GM18868 (cell line): ENCODE measurements around the gene BHLHE40.

ENCODE experiments used
- ATAC-seq: cut with Tn5 transposase; IDR thresholded peaks from one replicate; pipeline ENCODE4 v1.9.1; 2021; ENCODE audit warnings: mild to moderate bottlenecking, moderate library complexity; ENCODE audit not compliant: unreplicated experiment

Gene BHLHE40

GRCh38 chr3:4979428-4980228, at the start of gene BHLHE40:
Gene BHLHE40, plus strand, starts transcription at chr3:4979437. Its CDS starts 282 bp downstream, at chr3:4979719.
- ATAC-seq = no peak

- ATAC-seq = no peak
Measured at GRCh38 chr3:4930501-4930900, 48.7 kb upstream of the BHLHE40 start.

GRCh38 chr3:4934050-4934449, 45.2 kb upstream of the BHLHE40 start:
- no peak for ATAC-seq

- peak; percentile 45 for ATAC-seq
Measured at GRCh38 chr3:4935347-4935746, 43.9 kb upstream of the BHLHE40 start.

GRCh38 chr3:4936982-4937614, 42.1 kb upstream of the BHLHE40 start:
- peak; percentile 72 for ATAC-seq

- ATAC-seq = no peak
Measured at GRCh38 chr3:4938281-4938982, 40.8 kb upstream of the BHLHE40 start.

- ATAC-seq = no peak
Measured at GRCh38 chr3:4939276-4939675, 40.0 kb upstream of the BHLHE40 start.

- ATAC-seq = no peak
Measured at GRCh38 chr3:4940985-4941384, 38.3 kb upstream of the BHLHE40 start.

GRCh38 chr3:4943549-4943948, 35.7 kb upstream of the BHLHE40 start:
- no peak for ATAC-seq

GRCh38 chr3:4945324-4945723, 33.9 kb upstream of the BHLHE40 start:
- ATAC-seq = no peak

GRCh38 chr3:4947028-4947427, 32.2 kb upstream of the BHLHE40 start:
- ATAC-seq = no peak

- no peak for ATAC-seq
Measured at GRCh38 chr3:4948395-4948794, 30.8 kb upstream of the BHLHE40 start.

- no peak for ATAC-seq
Measured at GRCh38 chr3:4949004-4949403, 30.2 kb upstream of the BHLHE40 start.

- ATAC-seq = no peak
Measured at GRCh38 chr3:4949659-4950058, 29.6 kb upstream of the BHLHE40 start.

GRCh38 chr3:4950351-4950784, 28.9 kb upstream of the BHLHE40 start:
- no peak for ATAC-seq

- ATAC-seq = no peak
Measured at GRCh38 chr3:4950948-4951347, 28.3 kb upstream of the BHLHE40 start.

GRCh38 chr3:4953119-4953518, 26.1 kb upstream of the BHLHE40 start:
- no peak for ATAC-seq

- ATAC-seq = no peak
Measured at GRCh38 chr3:4954256-4955000, 24.8 kb upstream of the BHLHE40 start.

- ATAC-seq = no peak
Measured at GRCh38 chr3:4956099-4956498, 23.1 kb upstream of the BHLHE40 start.

GRCh38 chr3:4956738-4957137, 22.5 kb upstream of the BHLHE40 start:
- no peak for ATAC-seq

- ATAC-seq = no peak
Measured at GRCh38 chr3:4957978-4958377, 21.3 kb upstream of the BHLHE40 start.
